Frontal cortex (tissue), 4 donors: ENCODE results near the gene RINL. TPM values are rescaled to one million over a fixed set of nuclear protein-coding genes. Genes with fewer than 3 reads are reported as not detected.
A peak's percentile ranks its signal among the peaks of the same experiment; 100 is the strongest.

Experiments
- DNase-seq, 2 donors: peaks; one replicate each; pipeline ENCODE4 v3.0.0; 2012; ENCODE audit warnings: low spot score in 2 of 2
- FAIRE-seq: peaks from 2 replicates; lab custom pipeline; 2012; peaks lifted over from hg19 to GRCh38; lab: Jason Lieb, UNC
- total RNA-seq: library from RNA; depleted of rRNA; stranded (reverse); fragments of >200 nt; gene quantifications from one replicate; pipeline ENCODE4 v1.2.3, GENCODE V29; 2014
- donor health status: control.
- donor health status: control.
- donor health status: control.

RINL gene, protein sequence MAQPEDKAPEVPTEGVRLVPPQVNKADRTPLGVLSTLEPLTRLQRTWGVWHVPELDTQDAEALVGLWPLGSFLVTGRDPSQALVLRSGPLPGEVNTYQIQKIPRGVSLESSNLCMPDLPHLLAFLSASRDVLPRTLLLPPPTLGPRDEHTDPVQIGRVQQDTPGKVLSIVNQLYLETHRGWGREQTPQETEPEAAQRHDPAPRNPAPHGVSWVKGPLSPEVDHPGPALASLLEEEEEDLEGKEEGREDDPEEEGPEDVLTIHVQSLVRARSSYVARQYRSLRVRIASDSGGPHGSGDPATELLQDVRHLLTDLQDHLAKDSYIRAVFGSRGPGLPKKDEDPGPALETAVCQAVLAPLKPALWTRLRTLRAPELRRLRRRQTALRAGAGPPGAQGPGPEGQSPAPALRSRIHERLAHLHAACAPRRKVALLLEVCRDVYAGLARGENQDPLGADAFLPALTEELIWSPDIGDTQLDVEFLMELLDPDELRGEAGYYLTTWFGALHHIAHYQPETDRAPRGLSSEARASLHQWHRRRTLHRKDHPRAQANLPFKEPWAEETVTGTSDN
- 5.3 TPM for total RNA-seq

DNA sequence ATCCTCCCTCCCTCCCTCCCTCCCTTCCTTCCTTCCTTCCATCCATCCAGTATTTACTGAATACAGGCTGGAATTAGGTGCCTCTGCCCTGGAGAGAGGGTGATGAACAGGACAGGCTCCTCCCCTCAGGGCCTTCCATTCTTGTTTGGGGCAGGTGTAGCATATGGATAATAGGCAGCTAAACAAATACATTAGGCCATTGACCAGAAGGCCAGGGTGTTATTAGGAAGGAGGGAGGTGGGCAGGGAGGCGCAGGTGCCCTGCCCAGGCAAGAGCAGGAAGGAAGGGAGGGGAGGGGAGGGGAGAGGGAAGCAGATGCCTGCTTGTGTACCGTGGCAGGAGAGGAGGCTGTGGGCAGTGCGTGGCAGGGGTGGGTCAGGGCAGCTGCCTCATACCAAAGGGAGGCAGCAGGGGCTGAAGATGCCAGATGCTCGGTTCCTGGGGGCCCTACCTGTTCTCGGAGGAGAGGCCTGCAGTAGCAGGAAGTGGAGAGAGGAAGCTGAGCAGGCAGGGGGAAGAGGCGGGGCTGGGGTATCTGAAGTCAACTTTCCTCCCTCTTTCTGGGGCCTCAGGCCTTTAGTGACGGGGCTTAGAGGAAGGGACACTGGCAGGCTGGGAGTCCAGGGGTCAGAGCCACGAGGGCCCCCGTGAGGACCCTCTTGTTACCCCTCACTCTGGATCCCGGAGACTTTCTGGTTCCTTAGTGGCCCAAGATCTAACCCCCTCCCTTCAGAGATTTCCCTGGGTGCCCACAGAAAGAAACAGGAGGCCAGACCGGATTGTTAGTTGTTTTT, at the start of gene RINL:
Gene RINL, minus strand, starts transcription at position 495 of the 794 bp plus-strand sequence. CDS start 1,533 bp downstream, outside the sequence.
- no peak for FAIRE-seq
- peak in 1 of 2 donors; percentile 18 for DNase-seq

DNA sequence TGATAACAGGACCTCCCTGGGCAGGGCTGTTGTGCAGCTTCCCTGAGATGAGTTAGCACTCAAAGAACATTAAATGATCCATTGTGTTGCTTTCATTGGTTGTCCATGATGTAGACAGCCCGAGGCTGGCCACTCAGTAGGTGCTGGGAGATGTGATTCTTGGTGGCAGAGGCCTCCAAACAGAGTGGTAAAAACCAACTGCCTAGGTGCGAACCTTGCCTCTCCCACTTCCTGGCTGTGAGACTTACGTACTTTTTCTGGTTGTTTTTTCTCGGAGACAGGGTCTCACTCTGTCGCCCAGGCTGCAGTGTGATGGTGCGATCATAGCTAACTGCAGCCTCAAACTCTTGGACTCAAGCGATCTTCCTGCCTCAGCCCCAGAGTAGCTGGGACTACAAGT, 46.3 kb upstream of the RINL start:
- no peak for FAIRE-seq
- DNase-seq, result no peak

DNA sequence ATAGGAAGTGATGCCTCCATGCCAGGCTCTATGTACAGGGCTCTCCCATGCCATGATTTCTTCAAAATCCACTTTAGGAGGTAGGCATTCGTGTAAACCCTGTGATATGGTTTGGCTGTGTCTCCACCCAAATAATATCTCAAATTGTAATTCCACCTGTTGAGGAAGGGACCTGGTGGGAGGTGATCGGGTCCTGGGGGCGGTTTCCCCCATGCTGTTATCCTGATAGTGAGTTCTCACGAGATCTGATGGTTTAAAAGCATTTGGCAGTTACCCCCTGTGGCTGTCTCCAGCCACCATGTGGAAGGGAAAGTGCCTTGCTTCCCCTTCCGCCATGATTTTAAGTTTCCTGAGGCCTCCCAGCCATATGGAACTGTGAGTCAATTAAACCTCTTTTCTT, 44.4 kb upstream of the RINL start:
- FAIRE-seq, result no peak
- DNase-seq, result no peak

DNA sequence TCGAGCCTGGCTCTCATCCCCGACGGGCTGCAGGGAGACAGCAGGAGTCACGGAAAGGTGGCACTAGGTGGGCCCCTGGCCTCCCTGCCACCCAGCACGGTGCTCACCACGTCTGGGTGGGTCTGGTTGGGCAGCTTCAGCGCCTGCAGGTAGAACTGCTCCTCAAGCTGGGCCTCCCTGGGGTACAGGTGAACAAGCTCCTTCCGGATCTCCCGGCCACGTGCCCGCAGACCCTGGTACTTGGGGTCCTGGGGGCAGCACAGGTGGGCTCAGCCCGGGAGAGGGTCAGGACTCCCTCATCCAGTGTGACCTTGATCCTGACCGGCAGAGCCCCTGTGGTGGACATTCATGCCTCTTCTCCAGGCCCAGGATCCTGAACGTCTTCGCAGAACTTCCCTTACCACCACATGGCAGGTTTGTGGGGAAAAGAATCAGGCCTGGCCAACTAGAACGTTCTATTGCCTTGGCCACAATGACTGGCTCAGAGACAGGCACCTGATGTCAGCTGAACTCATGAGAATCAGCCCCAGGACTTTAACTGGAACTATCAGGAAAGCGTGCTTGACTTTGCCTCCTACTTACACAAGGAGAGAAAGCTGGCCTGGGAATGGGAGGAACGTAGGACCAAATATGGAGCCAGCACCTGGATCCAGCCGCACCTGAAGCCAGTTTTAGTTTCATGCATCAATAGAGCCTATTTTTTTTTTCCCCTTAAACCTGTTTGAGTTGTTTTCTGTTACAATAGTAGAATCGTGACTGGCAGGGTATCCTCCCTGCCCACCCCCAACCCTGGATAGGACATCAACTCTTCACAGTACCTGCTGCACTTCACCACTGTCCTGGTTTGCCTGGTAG, 43.6 kb upstream of the RINL start:
- DNase-seq (no peak), FAIRE-seq (no peak)

DNA sequence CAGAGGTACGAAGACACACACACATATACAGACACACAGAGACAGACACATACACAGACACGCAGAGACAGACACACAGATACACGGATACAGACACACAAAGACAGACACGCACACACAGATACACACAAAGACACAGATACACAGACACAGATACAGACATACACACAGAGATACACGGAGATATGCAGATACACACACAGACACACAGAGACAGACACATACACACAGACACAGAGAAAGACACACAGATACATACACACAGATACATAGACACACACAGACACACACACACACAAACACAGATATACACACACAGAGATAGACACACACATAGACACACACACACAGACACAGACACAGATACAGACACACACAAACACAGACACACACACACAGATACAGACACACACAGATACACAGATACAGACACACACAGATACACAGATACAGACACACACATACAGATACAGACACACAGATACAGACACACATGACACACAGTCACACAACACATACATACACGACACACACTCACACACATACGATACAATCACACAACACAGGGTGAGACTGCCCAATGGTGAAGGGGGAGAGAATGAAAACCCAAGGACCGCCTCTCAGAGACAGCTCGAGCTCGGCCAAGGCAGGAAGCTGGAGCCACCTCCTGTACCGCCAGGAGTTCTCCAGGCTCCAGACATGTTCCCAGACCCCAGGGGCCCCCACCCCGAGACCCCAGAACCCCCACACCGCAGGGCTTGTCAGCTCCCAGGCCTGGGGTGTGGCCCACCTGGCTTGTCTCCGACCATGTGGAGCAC, 42.7 kb upstream of the RINL start:
- FAIRE-seq, result no peak
- DNase-seq, result no peak

DNA sequence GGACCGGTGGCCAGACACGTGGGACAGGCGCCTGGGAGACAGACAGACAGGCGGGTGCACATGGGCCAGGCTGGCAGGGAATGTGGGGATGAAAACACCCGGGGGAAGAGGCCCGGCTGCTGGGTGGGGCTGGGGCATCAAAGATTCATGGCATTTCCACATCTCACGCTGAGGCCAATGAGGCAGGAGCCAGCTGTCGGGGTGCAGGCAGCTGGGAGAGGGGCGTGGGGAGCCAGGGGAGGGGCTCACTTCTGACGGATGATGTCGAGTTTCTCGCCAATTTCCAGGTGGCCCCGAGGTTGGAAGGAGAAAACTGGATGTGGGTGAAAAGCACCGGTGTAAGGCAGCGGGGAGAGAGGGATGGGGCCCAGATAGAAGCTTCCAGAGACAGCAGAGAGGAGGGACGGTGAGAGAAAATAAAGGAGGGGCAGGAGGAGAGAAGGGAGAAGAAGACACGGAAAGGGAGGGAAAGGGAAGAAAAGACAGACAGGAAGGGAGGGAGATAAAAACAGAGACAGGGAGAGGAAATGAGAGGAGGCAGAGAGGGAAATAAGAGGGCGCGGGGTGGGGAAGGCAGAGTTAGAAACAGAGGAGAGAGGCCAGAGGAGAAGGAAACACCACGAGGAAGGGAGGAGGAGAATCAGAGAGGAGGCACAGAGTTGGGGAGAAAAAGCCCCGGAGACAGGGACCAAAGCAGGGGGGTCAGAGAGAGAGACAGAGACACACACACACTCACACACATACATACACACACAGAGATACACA, 41.9 kb upstream of the RINL start:
- FAIRE-seq (no peak), DNase-seq (no peak)

DNA sequence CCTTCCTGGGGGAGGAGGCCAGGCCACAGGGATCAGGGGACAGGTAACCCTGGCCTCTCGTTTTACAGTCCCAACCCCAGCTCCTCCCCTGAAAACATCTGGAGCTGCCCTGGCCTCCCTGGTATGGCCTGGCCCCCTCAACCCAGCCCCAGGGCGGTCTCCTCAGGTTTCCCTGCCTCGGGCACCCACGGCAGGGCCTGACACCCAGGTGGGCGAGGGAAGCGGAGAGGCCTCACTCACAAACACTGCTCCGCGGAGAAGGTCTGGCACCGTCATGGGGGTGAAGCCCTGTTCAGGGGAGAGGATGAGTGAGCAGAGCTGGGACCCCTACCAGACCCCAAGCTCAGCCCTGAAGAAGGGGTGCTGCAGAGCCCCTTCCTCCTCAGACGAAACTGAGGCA, 40.5 kb upstream of the RINL start:
- FAIRE-seq (no peak), DNase-seq (no peak)

DNA sequence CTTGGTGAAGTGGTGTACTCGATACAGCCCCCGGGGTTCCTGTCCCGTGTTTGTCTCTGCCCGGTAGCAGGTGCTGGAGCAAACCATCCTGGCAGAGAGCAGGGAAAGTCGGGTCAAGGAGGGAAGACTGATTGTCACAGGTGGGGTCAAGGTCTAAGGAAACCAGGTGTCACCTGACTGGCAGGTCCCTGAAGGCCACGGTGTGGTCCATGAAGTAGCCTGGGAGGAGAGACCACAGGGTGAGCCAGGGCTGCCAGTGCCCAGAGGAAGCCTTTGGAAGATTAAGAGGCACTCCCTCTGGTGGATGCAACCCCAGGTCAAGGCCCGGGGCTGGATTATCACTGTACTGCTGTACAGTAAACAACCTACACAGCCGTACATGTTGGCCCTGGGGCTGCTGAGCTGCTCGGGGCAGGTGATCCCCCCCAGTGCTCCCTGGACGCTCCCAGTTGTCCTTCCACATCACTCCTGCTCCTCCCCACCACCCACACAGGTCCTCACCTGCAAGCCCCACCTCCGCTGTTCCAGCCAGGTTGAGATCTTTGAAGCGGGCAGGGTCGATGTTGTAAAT, 39.9 kb upstream of the RINL start:
- FAIRE-seq, result no peak
- DNase-seq, result no peak

DNA sequence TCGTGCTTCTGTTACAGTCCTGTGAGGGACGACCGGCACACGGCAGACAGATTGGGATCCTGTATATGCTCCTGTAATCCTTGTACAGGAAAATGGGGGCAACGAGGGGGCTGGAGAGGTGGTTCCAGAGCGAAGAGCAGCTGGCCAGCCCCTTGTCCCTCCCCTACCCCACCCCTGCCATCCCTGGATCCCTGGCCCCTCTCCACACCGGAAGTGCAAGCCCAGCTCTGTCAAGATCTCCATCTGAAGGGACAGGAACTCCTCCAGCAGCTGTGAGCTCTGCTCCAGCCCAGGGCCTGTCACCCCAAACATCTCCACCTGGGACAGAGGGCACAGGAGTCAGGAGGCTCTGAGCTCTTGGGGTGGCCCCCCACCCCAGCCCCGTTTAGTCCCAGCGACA, 39.4 kb upstream of the RINL start:
- no peak for DNase-seq
- FAIRE-seq, result no peak

DNA sequence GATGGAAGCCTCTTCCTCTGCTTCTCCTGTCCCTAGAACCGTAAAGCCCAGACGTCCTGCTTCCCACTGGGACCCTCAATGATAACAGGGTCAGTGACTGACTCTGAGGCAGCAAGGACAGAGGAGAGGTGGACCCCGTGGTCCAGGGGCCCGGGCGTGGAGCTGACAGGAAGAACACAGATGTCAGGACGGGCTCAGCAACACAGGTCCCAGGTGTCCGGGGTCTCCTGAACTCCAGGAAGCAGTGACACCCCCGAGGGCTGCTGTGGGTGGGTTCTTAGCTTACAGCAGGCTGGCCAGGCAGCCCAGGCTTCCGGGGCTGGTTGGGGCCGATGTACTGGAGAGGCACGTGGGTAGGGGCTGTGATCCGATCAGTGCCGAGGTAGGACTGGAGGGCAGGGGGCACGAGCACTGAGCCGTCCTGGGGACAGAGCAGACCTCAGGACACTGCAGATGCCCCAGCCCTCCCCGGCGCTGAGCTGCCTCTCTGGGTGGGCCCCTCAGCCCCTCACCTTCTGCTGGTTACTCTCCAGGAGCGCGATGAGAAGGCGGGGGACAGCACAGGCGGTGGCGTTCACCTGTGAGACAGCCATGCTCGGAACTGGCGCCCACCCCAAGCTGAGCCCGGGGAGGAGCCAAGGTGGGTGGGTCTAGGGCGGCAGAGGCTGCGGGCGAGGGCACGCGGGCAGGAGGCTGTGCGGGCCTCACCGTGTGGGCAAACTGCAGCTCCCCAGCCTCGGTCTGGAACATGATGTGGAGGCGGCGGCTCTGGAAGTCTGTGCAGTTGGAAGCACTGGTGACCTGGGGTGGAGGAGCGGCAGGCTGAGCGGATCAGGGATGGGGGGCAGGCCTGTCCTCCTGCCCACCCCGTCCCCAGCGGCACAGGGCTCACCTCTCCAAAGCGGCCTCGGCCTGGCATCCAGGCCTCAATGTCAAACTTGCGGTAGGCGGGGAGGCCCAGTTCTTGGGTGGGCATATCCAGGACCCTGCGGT, 37.5 kb upstream of the RINL start:
- DNase-seq, result no peak
- no peak for FAIRE-seq

DNA sequence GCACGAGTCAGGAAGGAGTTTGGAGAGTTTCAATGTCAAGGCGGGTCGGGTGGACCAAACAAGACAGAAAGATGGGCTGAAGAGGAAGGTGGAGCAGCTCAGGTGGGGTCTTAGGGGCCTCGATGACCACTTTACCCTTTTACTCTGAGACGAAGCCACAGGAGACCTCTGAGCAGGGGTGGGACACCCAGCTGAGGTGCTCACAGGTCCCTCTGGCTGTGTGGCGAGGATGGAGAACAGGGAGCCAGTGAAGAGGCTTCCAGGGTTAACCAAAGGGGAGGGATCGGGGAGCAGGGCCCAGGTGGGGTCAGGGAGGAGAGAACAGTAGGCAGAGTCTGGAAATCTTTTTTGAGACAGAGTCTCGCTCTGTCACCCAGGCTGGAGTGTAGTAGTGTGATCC, 35.9 kb upstream of the RINL start:
- DNase-seq, result no peak
- no peak for FAIRE-seq

DNA sequence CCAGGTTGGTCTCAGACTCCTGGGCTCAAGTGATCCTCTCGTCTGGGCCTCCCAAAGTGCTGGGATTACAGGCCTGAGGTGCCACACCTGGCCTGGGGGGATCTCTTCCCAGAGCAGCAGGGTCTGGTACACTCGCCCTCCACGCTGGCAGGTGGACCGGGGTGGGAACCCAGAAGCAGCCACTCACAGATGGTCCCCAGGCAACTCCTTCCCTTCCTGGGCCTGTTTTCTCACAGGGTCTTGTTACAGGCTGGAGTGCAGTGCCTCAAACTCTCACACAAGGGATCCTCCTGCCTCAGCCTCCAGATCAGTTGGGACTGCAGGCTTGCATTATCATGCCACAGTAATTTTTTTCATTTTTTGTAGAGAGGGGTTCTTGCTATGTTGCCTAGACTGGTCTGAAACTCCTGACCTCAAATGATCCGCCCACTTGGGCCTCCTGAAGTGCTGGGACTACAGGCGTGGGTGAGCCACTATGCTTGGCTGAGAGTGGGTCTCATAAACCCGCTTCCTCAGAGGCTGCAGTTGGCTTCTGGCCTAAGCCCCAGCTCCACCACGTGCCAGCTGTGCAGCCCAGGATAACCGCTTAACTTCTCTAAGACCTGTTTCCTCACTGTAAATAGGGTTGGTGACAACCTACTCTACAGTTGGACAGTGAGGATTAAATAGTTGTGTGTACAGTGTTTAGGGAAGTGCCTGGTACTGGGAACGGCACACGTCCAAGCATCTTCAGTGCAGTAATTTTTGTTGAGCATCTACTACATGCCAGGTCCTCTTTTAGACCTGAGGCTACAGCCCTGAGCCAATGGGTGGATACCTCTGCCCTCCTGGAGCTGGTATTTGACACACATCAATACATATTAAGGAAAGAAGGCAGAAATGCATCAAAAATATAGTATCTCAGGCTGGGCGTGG, 34.8 kb upstream of the RINL start:
- DNase-seq, result no peak
- FAIRE-seq, result no peak

DNA sequence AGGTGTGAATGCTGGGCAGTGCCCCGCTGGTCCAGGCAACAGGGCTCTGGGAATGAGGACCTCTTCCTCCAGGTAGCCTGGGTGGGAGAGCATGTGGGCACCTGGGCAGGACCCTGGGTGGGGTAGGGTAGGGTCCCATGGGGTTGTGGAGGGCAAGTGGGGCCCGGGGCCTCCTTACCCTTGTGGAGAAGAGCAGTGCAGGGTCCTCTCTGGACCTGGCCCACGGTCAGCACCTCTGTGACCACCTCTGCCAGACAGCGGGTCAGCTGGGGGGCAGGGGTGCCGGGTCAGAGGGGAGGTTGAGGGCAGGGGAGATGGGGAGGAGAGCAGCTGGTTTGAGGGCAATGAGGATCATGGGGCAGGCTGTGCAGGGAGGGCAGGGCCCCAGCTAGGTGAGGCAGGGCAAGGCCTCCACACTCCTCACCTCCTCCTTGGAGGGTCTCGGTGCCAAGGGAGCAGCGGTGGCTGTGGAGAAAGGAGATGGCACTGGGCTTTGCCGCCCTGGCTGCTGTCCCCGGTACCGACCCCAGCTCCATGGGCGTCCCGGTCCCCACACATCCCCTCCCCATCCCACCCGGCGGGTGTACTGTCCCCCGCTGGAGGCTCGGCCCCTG, 33.4 kb upstream of the RINL start:
- no peak for DNase-seq
- FAIRE-seq, result no peak

DNA sequence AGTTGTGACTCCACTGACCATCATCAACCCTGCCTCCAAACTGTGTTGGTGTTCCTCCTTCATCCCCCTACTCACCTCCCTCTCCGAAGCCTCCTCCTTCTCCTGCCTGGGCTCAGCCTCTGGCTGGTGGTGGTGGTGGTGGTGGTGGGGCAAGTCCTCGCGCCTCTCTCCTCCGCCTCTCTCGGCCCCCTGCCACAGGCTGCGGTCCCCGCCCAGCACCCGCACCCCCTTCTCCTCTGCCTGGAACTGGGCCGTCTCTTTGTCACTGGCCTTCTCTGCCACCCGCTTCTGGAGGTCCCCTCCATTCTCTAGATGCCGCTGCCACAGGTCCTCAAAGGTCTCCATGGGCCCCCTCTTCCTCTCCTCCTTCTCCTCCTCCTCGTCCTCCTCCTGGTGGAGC, 32.4 kb upstream of the RINL start:
- no peak for FAIRE-seq
- DNase-seq, result no peak

DNA sequence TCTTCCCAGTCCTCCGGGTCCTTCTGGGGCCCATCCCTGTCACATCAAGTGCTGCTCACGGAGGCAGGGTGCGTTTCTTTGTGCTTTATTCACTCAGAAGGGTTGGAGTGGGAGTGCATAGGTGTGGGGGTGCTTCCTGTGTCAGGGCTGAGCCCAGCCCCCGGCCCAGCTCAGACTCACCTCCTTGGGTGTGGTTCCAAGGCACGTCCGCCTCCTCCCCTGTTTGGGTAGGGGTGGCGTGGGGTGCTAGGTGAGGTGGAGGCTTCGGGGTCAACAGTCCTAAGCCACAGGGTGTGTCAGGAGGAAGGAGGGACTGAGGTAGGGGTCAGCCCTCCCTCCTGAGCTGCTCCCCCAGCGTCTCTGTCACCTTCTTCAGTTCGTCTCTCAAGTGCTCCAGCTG, 30.8 kb upstream of the RINL start:
- DNase-seq (no peak), FAIRE-seq (no peak)

DNA sequence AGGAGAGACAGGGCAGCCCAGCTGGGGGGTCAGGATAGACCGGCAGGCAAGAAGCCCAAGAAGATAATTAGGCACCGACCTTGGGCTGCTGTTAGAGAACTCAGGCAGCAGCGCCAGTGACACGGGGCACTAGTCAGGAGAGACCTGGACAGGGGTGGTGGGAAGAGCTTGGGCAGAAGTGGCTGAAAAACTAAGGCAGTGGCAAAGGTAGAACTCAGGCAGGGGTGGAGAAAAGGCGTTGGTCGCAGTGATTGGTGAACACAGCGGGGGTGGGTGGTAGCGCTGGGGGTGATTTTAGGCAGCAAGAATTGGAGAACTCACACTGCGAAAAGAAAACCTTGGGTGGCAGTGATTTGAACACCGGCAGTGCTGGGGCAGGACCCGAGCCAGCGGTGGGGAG, 29.6 kb upstream of the RINL start:
- no peak for DNase-seq
- FAIRE-seq, result no peak
